ENCODE results near the gene NFAT5.
"Not testable (repeated sequence)": the region's sequence is repeated elsewhere in the genome, so short reads cannot be mapped to it uniquely, and the experiment has no call there.

Gene NFAT5

GRCh38 chr16:69565671-69566239 is at the start of gene NFAT5:
Gene NFAT5 (plus strand): TSS chr16:69565966. CDS start chr16:69566302, 336 bp downstream.
- in situ Hi-C loops (cut with HindIII; ENCODE audit: low pct_ligation_motif_present, low pct_unique_long_range_greater_than_20kb, low sequenced_read_pairs): no loop called here
- peak; percentile 83 for DNase-seq

GRCh38 chr16:69517914-69518313 is 47.9 kb upstream of the NFAT5 start:
- DNase-seq; in situ Hi-C loops (cut with HindIII; ENCODE audit: low pct_ligation_motif_present, low pct_unique_long_range_greater_than_20kb, low sequenced_read_pairs): not testable (repeated sequence)

GRCh38 chr16:69520413-69520799 is 45.4 kb upstream of the NFAT5 start:
- in situ Hi-C loops (cut with HindIII; ENCODE audit: low pct_ligation_motif_present, low pct_unique_long_range_greater_than_20kb, low sequenced_read_pairs): no loop called here
- no peak for DNase-seq

- no peak for DNase-seq
- in situ Hi-C loops (cut with HindIII; ENCODE audit: low pct_ligation_motif_present, low pct_unique_long_range_greater_than_20kb, low sequenced_read_pairs): no loop called here
Observed at GRCh38 chr16:69520800-69521602, 44.8 kb upstream of the NFAT5 start.

- no peak for DNase-seq
- in situ Hi-C loops (cut with HindIII; ENCODE audit: low pct_ligation_motif_present, low pct_unique_long_range_greater_than_20kb, low sequenced_read_pairs): no loop called here
Observed at GRCh38 chr16:69522041-69522578, 43.7 kb upstream of the NFAT5 start.

- DNase-seq: peak; percentile 28
- in situ Hi-C loops (cut with HindIII; ENCODE audit: low pct_ligation_motif_present, low pct_unique_long_range_greater_than_20kb, low sequenced_read_pairs): no loop called here
Observed at GRCh38 chr16:69522732-69523404, 42.9 kb upstream of the NFAT5 start.

GRCh38 chr16:69523566-69524305 is 42.0 kb upstream of the NFAT5 start:
- no peak for DNase-seq
- in situ Hi-C loops (cut with HindIII; ENCODE audit: low pct_ligation_motif_present, low pct_unique_long_range_greater_than_20kb, low sequenced_read_pairs): no loop called here

GRCh38 chr16:69526831-69527655 is 38.7 kb upstream of the NFAT5 start:
- in situ Hi-C loops (cut with HindIII; ENCODE audit: low pct_ligation_motif_present, low pct_unique_long_range_greater_than_20kb, low sequenced_read_pairs): no loop called here
- peak; percentile 97 for DNase-seq

- in situ Hi-C loops (cut with HindIII; ENCODE audit: low pct_ligation_motif_present, low pct_unique_long_range_greater_than_20kb, low sequenced_read_pairs): no loop called here
- DNase-seq: no peak
Observed at GRCh38 chr16:69531988-69532387, 33.8 kb upstream of the NFAT5 start.

GRCh38 chr16:69532641-69533455 is 32.9 kb upstream of the NFAT5 start:
- in situ Hi-C loops (cut with HindIII; ENCODE audit: low pct_ligation_motif_present, low pct_unique_long_range_greater_than_20kb, low sequenced_read_pairs): no loop called here
- no peak for DNase-seq

- DNase-seq: no peak
- in situ Hi-C loops (cut with HindIII; ENCODE audit: low pct_ligation_motif_present, low pct_unique_long_range_greater_than_20kb, low sequenced_read_pairs): no loop called here
Observed at GRCh38 chr16:69534720-69535119, 31.0 kb upstream of the NFAT5 start.

GRCh38 chr16:69535123-69536050 is 30.4 kb upstream of the NFAT5 start:
- in situ Hi-C loops (cut with HindIII; ENCODE audit: low pct_ligation_motif_present, low pct_unique_long_range_greater_than_20kb, low sequenced_read_pairs): no loop called here
- DNase-seq: no peak

- DNase-seq: no peak
- in situ Hi-C loops (cut with HindIII; ENCODE audit: low pct_ligation_motif_present, low pct_unique_long_range_greater_than_20kb, low sequenced_read_pairs): no loop called here
Observed at GRCh38 chr16:69537706-69538080, 28.1 kb upstream of the NFAT5 start.

GRCh38 chr16:69538808-69539207 is 27.0 kb upstream of the NFAT5 start:
- DNase-seq: no peak
- in situ Hi-C loops (cut with HindIII; ENCODE audit: low pct_ligation_motif_present, low pct_unique_long_range_greater_than_20kb, low sequenced_read_pairs): no loop called here

- DNase-seq: no peak
- in situ Hi-C loops (cut with HindIII; ENCODE audit: low pct_ligation_motif_present, low pct_unique_long_range_greater_than_20kb, low sequenced_read_pairs): no loop called here
Observed at GRCh38 chr16:69542974-69543373, 22.8 kb upstream of the NFAT5 start.

GRCh38 chr16:69544088-69544487 is 21.7 kb upstream of the NFAT5 start:
- in situ Hi-C loops (cut with HindIII; ENCODE audit: low pct_ligation_motif_present, low pct_unique_long_range_greater_than_20kb, low sequenced_read_pairs): no loop called here
- DNase-seq: no peak

Measured in ACHN (cell line).